Ascending aorta (tissue), 2 donors: ENCODE data around the gene RNPS1. TPM values are rescaled to one million over a fixed set of nuclear protein-coding genes. Genes with fewer than 3 reads are reported as not detected.

Experiments used
- DNase-seq, 2 donors: peaks; one replicate each; pipeline ENCODE4 v3.0.0-alpha.2; 2019; ENCODE audit warnings: low spot score in 2 of 2
- H3K27ac ChIP-seq, 2 donors: fragments of 200-600 bp; sonication (generic); one replicate each; pipeline ENCODE4 v1.5.1; 2016 to 2017; ENCODE audit warnings: mild to moderate bottlenecking in 1 of 2
- H3K27me3 ChIP-seq: fragments of 200-600 bp; sonication (generic); one replicate; pipeline ENCODE4 v1.5.1; 2017
- H3K36me3 ChIP-seq, 2 donors: fragments of 200-600 bp; sonication (generic); one replicate each; pipeline ENCODE4 v1.5.1; 2016
- H3K4me1 ChIP-seq, 2 donors: fragments of 200-600 bp; sonication (generic); one replicate each; pipeline ENCODE4 v1.5.1; 2016 to 2017; ENCODE audit warnings: mild to moderate bottlenecking in 1 of 2
- H3K4me3 ChIP-seq, 2 donors: fragments of 200-600 bp; sonication (generic); one replicate each; pipeline ENCODE4 v1.5.1; 2016 to 2017; ENCODE audit warnings: mild to moderate bottlenecking in 1 of 2
- H3K9me3 ChIP-seq, 2 donors: fragments of 200-600 bp; sonication (generic); one replicate each; pipeline ENCODE4 v1.5.1; 2016
- CTCF ChIP-seq, 3 experiments: fragments of 200-600 bp in 2 of 3; fragments of 450-650 bp in 1 of 3; sonication (generic) in 2 of 3; IDR thresholded peaks; one replicate each; pipeline ENCODE4 v1.5.1; 2016 to 2019; ENCODE audit warnings: antibody characterized with exemption in 3 of 3, mild to moderate bottlenecking in 1 of 3, moderate library complexity in 1 of 3
- intact Hi-C: fragments of 100-400 bp; cut with DNase I; formaldehyde crosslinking; loops from one replicate; pipeline ENCODE4 v1.15.1; 2023
- total RNA-seq: library from RNA; depleted of rRNA; stranded (reverse); fragments of >200 nt; gene quantifications from one replicate; pipeline ENCODE4 v1.1.0, GENCODE V29; 2016

The RNPS1 gene
- total RNA-seq, 1 donor from 2014 or later = 134 TPM

- Histone ChIP-seq H3K36me3 (peaks cover 0 to 7% of the 10 kb centered on the region in 2 donors), H3K4me3 (peak within 1 kb of the TSS; percentile 93 to 99), H3K9me3 (no peaks in the 10 kb centered on the region), H3K27me3 (no peaks in the 10 kb centered on the region), H3K4me1 (peaks cover 12 to 22% of the 10 kb centered on the region in 2 donors), H3K27ac (peak within 1 kb of the TSS; percentile 73 to 75)
- intact Hi-C loops = loop anchor here (5.0 kb wide), 2 partner anchors 38 to 808 kb away; partner anchors contain the start of genes ECI1, HCFC1R1, THOC6 and TNFRSF12A
- no peak for DNase-seq
- no peak for TF ChIP-seq CTCF (IDR thresholded peaks at IDR 0.05)
These were observed 53.3 kb downstream of the RNPS1 start, which contains the start of gene PGP for GRCh38 chr16:2214719-2214968. TSS of gene PGP (minus strand) at chr16:2214840. CDS start at chr16:2214777, 63 bp downstream.

GRCh38 chr16:2213817-2214718 lies 53.9 kb downstream of the RNPS1 start:
- Histone ChIP-seq H3K36me3 (peaks cover 0 to 13% of the 10 kb centered on the region in 2 donors), H3K27me3 (no peaks in the 10 kb centered on the region), H3K27ac (peak overlapping the region; percentile 51 to 73), H3K4me3 (peak overlapping the region; percentile 93 to 99), H3K9me3 (no peaks in the 10 kb centered on the region), H3K4me1 (peaks cover 12 to 22% of the 10 kb centered on the region in 2 donors)
- DNase-seq = no peak
- no peak for TF ChIP-seq CTCF (IDR thresholded peaks at IDR 0.05)
- intact Hi-C loops = loop anchor here (5.0 kb wide), 2 partner anchors 38 to 808 kb away; partner anchors contain the start of genes ECI1, HCFC1R1, THOC6 and TNFRSF12A

- no peak for DNase-seq
- no peaks in the 10 kb centered on the region for H3K27me3 ChIP-seq
- H3K4me3 ChIP-seq = peak overlapping the region in 1 of 2 donors; percentile 99
- intact Hi-C loops = loop anchor here (5.0 kb wide), 2 partner anchors 40 to 810 kb away; partner anchors contain the start of genes ECI1, HCFC1R1, THOC6 and TNFRSF12A
- no peak for TF ChIP-seq CTCF (IDR thresholded peaks at IDR 0.05)
- no peak overlapping the region for H3K27ac ChIP-seq
- H3K4me1 ChIP-seq = peaks cover 12 to 22% of the 10 kb centered on the region in 2 donors
- peaks cover 13 to 27% of the 10 kb centered on the region in 2 donors for H3K36me3 ChIP-seq
- H3K9me3 ChIP-seq = no peaks in the 10 kb centered on the region
These were observed 55.3 kb downstream of the RNPS1 start for GRCh38 chr16:2212362-2213324.

DNA sequence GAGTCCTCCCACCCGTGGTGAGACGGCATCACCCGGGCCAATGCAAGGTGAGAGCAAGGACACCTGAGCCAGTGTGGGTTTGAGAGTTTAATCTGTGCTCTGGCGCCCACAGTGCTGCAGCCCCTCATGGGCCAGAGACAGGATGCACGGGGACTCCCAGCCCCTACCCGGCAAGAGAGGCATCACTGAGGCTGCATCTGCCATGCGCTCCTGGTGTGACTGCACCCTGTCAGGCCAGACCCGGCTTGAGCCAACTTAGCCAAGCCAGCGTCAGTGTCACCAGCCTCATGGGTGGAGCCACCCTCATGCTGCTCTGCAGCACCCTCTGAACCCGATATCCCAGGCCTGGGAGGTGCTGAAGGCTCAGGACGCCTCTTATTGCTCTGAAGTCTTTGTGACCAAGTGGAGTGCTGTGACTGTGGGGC lies 56.0 kb downstream of the RNPS1 start:
- H3K27ac ChIP-seq = no peak overlapping the region
- H3K4me1 ChIP-seq = peaks cover 12 to 22% of the 10 kb centered on the region in 2 donors
- no peak for TF ChIP-seq CTCF (IDR thresholded peaks at IDR 0.05)
- H3K4me3 ChIP-seq = no peak overlapping the region
- peaks cover 18 to 35% of the 10 kb centered on the region in 2 donors for H3K36me3 ChIP-seq
- no peaks in the 10 kb centered on the region for H3K9me3 ChIP-seq
- DNase-seq = no peak
- intact Hi-C loops = loop anchor here (5.0 kb wide), 2 partner anchors 40 to 810 kb away; partner anchors contain the start of genes ECI1, HCFC1R1, THOC6 and TNFRSF12A
- no peaks in the 10 kb centered on the region for H3K27me3 ChIP-seq
